Activated CD4-positive, alpha-beta T cell treated with anti-CD3 and anti-CD28 coated beads for 36 hours (primary cell): ENCODE measurements around the gene ZNF385D. TPM values are rescaled to one million over a fixed set of nuclear protein-coding genes. Genes with fewer than 3 reads are reported as not detected.

ENCODE experiments used
- ATAC-seq: fragments of 200-7000 bp; cut with Tn5 transposase; one replicate; pipeline ENCODE4 v1.10.0; 2021; ENCODE audit warnings: mild to moderate bottlenecking, moderate library complexity
- CTCF ChIA-PET: fragments of 350-600 bp; sonication (Branson Sonifier 250); formaldehyde crosslinking; loops from one replicate; lab custom pipeline; 2021; ENCODE audit warnings: antibody characterized with exemption; lab: Charles Lee
- POLR2A ChIA-PET: fragments of 350-600 bp; sonication (Branson Sonifier 250); formaldehyde crosslinking; loops from one replicate; lab custom pipeline; 2021; ENCODE audit warnings: antibody characterized with exemption, inconsistent platforms; lab: Charles Lee
- DNase-seq: peaks from one replicate; pipeline ENCODE4 v3.0.0-alpha.2; 2020
- H3K27ac Mint-ChIP-seq: one replicate; pipeline ENCODE4 v1.8.0; 2021; ENCODE audit warnings: mixed read lengths
- H3K27me3 Mint-ChIP-seq: one replicate; pipeline ENCODE4 v1.8.0; 2021; ENCODE audit warnings: mixed read lengths
- H3K36me3 Mint-ChIP-seq: one replicate; pipeline ENCODE4 v1.8.0; 2021; ENCODE audit warnings: low read depth, mixed read lengths
- H3K4me1 Mint-ChIP-seq: one replicate; pipeline ENCODE4 v1.8.0; 2021; ENCODE audit warnings: mixed read lengths
- H3K4me3 Mint-ChIP-seq: one replicate; pipeline ENCODE4 v1.8.0; 2021; ENCODE audit warnings: mild to moderate bottlenecking, moderate library complexity, mixed read lengths
- H3K9me3 Mint-ChIP-seq: one replicate; pipeline ENCODE4 v1.8.0; 2021; ENCODE audit warnings: low read depth, mixed read lengths
- intact Hi-C, 2 experiments: fragments of 100-400 bp; cut with DNase I in 1 of 2; cut with micrococcal nuclease in 1 of 2; formaldehyde crosslinking; loops; one replicate each; pipeline versions ENCODE4 v1.14.2 to v1.15.1; 2022 to 2024; cut with DNase I, micrococcal nuclease
- total RNA-seq, 2 experiments: library from RNA; stranded (reverse); gene quantifications; one replicate each; pipeline ENCODE4 v1.2.3, GENCODE V29; 2021

The ZNF385D gene
- total RNA-seq, 2 experiments from 2014 or later = not detected

DNA sequence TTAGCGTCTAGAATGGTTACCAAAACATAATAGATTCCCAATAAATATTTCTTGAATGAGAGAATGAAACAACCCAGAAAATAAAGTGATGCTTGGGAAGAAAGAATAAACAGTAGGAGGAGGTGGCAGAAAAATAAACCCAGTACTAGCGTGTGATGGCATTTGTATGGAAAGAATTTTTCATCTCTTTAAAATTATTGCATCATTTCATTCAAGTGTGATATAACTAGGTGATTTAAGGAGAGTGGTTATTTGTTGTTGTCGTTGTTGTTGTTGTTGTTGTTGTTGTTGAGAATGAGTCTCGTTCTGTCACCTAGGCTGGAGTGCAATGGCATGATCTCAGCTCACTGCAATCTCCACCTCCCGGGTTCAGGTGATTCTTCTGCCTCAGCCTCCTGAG is 293.9 kb downstream of the ZNF385D start:
- no peak for ATAC-seq
- Mint-ChIP-seq H3K9me3 (peaks cover 9% of the 10 kb centered on the region), H3K27ac (no peak overlapping the region), H3K27me3 (no peaks in the 10 kb centered on the region), H3K4me1 (no peaks in the 10 kb centered on the region), H3K4me3 (no peak overlapping the region), H3K36me3 (no peaks in the 10 kb centered on the region)
- POLR2A ChIA-PET = no interaction called here
- intact Hi-C loops = no loop called here
- CTCF ChIA-PET = no interaction called here
- DNase-seq = no peak

DNA sequence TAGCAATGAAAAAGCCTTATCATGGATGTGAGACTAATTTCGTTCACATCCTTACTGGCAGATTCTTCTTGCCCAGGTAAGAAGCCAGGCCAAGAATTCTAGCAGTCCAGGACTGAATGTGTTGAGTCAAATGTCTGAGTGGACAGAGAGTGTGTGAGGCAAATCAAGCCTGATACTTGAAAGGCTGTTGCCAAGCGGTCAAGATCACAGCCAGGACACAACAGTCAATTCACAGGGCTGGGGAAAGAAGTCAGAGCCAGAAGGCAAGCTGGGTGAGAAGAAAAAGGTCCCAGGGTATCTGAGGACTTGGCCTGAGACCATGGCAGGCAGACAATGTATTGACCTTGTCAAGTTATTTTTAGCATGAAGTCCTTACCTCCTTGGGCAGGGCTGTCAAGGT is 301.3 kb downstream of the ZNF385D start:
- ChIA-PET POLR2A (no interaction called here), CTCF (no interaction called here)
- Mint-ChIP-seq H3K27ac (no peak overlapping the region), H3K36me3 (no peaks in the 10 kb centered on the region), H3K4me3 (no peak overlapping the region), H3K4me1 (no peaks in the 10 kb centered on the region), H3K27me3 (no peaks in the 10 kb centered on the region), H3K9me3 (peaks cover 8% of the 10 kb centered on the region)
- intact Hi-C loops = no loop called here
- ATAC-seq (no peak), DNase-seq (no peak)

DNA sequence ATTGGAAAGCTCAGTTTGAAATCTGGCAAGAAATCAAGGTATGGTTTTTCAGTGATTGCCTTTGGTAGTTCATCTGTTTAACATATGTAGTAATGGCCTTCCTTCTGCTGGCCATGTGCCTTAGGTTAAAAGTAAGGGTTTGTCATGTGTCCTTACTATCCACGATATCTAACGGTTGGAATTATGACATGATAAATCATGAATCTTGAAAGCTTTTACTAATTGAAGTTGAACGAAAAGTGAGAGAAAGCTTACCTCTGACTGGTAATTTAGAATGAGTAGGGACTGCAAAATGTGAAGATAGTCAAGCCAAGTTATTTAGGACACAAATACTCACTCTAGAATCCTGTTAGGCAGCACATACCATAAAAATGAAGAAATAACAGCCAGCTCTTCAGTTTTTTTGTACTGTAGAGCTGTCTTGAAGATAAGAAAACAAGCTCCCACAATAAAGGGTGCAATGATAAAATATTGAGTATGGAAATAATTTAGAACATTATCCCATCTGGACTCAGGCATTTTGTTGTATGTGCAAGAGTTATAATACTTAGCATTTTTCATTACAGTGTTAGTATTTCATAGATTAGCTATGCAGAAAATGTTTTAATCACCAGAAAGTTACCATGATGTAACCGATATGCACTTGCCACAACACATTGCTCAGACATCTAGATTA is 303.4 kb downstream of the ZNF385D start:
- ATAC-seq (no peak), DNase-seq (no peak)
- no peak overlapping the region for H3K27ac Mint-ChIP-seq
- peaks cover 1% of the 10 kb centered on the region for H3K9me3 Mint-ChIP-seq
- H3K4me3 Mint-ChIP-seq = no peak overlapping the region
- no peaks in the 10 kb centered on the region for H3K36me3 Mint-ChIP-seq
- intact Hi-C loops = no loop called here
- no peaks in the 10 kb centered on the region for H3K27me3 Mint-ChIP-seq
- no peaks in the 10 kb centered on the region for H3K4me1 Mint-ChIP-seq
- ChIA-PET POLR2A (no interaction called here), CTCF (no interaction called here)

DNA sequence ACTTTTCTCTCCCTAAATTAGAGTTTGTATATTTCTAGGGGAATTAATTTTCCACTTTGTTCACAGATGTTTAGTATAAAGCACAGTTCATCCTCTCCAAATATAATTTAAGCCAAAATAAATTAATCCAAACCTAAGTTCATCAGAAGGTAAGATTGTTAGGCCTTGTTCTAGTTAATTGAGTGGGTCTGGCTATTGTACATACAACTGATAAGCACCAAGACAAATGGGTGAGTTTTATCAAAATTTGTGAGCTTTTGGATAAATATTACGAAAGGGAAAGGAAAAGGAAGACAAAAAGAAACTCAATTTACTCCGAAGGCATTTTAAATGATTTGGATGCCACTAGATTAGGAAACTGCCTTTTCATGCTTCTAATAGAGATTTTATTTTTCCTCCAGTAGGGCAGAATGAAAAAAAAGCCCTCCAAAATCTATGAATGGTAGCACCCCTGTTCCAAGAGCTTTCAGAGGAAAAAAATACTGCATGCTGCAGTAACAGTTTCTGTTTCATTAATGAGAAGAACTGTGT is 304.0 kb downstream of the ZNF385D start:
- no peaks in the 10 kb centered on the region for H3K4me1 Mint-ChIP-seq
- H3K27me3 Mint-ChIP-seq = no peaks in the 10 kb centered on the region

DNA sequence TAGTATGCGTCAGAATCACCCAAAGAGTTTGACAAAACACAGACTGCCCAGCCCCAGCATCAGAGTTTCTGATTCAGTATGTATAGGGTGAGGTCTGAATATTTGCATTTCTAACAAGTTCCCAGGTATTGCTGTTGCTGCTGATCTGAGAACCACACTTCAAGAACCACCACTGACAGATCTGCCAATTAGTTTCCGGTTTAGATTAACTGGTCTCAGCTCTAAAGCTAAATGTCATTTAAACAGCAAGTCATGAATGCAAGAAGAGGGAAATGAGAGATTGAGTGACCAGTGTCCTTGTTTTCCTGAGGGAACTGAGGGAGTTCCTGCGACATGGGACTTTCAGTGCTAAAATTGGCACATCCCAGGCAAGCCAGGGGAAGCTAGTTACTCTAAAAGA is 305.0 kb downstream of the ZNF385D start:
- Mint-ChIP-seq H3K27me3 (no peaks in the 10 kb centered on the region), H3K36me3 (no peaks in the 10 kb centered on the region), H3K27ac (no peak overlapping the region), H3K4me3 (no peak overlapping the region), H3K9me3 (peaks cover 1% of the 10 kb centered on the region), H3K4me1 (no peaks in the 10 kb centered on the region)
- DNase-seq = no peak
- POLR2A ChIA-PET = no interaction called here
- intact Hi-C loops = no loop called here
- ATAC-seq = no peak
- CTCF ChIA-PET = no interaction called here

More for the DNA sequence above, 304.0 kb downstream of the ZNF385D start:
- no peaks in the 10 kb centered on the region for H3K36me3 Mint-ChIP-seq
- no peak for ATAC-seq
- peaks cover 1% of the 10 kb centered on the region for H3K9me3 Mint-ChIP-seq
- H3K27ac Mint-ChIP-seq = no peak overlapping the region
- ChIA-PET POLR2A (no interaction called here), CTCF (no interaction called here)
- no peak for DNase-seq
- H3K4me3 Mint-ChIP-seq = no peak overlapping the region
- intact Hi-C loops = no loop called here

DNA sequence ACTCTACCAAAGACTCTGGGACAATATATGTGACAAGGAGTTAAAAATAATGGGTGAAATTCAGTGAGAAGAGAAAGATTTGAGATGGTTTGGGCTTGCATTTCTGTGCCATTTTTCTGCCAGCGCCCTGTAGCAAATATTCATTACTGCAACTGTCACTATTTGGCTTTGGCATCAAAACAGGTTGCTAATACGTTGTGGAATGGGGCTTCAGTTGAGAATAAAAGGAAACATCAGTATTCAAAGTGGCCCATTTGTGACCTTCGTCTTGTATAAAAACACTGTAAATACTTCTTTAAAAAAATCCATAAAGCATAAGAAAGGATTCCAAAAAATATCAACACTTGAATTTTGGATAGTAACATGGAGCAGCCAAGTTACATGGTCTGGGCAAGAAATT is 309.2 kb downstream of the ZNF385D start:
- H3K36me3 Mint-ChIP-seq = no peaks in the 10 kb centered on the region
- H3K27me3 Mint-ChIP-seq = no peaks in the 10 kb centered on the region
- intact Hi-C loops = no loop called here

DNA sequence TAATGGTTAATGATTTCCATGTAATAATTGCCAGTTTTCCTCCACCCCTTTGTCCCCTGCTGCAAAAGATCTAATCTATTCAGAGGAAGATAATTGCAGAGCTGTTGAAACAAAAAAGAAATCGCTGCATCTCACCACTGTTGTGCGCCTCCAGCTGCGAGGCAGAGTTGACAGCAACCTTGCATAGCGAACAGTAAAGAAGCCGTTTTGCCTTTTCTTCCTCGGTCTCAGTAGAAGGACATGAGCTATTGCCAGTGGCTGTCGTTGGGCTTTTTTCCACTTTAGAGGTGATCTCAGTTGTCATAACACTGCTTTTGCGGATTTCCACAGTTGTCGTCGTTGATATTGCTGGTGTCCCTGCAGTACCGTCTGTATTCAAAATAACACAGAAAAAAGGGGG is 314.2 kb downstream of the ZNF385D start:
- H3K9me3 Mint-ChIP-seq = peaks cover 2% of the 10 kb centered on the region
- POLR2A ChIA-PET = interaction anchor here (0.7 kb wide), 1 partner anchor 157 kb away, joined by 3 read pairs; no protein-coding TSS in a partner anchor
- H3K4me3 Mint-ChIP-seq = no peak overlapping the region

More for the DNA sequence above, 309.2 kb downstream of the ZNF385D start:
- H3K27ac Mint-ChIP-seq = no peak overlapping the region
- ATAC-seq = no peak
- no peak for DNase-seq
- ChIA-PET CTCF (no interaction called here), POLR2A (no interaction called here)
- no peak overlapping the region for H3K4me3 Mint-ChIP-seq
- H3K4me1 Mint-ChIP-seq = no peaks in the 10 kb centered on the region
- H3K9me3 Mint-ChIP-seq = no peaks in the 10 kb centered on the region

DNA sequence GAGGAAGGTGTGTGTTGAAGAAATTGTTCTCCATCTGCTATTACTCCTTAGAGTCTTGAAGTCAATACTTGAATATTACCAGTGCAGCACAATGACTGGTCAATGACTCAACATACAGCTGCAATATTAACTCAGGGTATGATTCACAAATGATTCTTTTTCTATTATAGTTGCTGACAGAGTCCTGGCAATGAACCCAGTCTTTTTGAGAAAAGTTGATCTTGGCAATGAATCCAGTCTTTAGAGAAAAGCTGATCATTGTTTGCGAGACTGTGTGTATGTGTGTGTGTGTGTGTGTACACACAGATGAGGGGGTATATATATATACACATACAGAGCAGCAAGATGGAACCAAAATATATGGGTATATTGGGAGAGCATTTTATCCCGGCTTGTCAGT is 315.1 kb downstream of the ZNF385D start:
- H3K36me3 Mint-ChIP-seq = no peaks in the 10 kb centered on the region
- peaks cover 2% of the 10 kb centered on the region for H3K9me3 Mint-ChIP-seq
- no peak overlapping the region for H3K4me3 Mint-ChIP-seq
- DNase-seq (no peak), ATAC-seq (no peak)
- POLR2A ChIA-PET = no interaction called here
- CTCF ChIA-PET = no interaction called here
- intact Hi-C loops = no loop called here
- H3K27me3 Mint-ChIP-seq = no peaks in the 10 kb centered on the region
- no peaks in the 10 kb centered on the region for H3K4me1 Mint-ChIP-seq
- no peak overlapping the region for H3K27ac Mint-ChIP-seq

More for the DNA sequence above, 314.2 kb downstream of the ZNF385D start:
- CTCF ChIA-PET = no interaction called here
- no peak overlapping the region for H3K27ac Mint-ChIP-seq
- no peaks in the 10 kb centered on the region for H3K4me1 Mint-ChIP-seq
- no peaks in the 10 kb centered on the region for H3K36me3 Mint-ChIP-seq
- no peaks in the 10 kb centered on the region for H3K27me3 Mint-ChIP-seq
- intact Hi-C loops = no loop called here
- ATAC-seq (no peak), DNase-seq (no peak)

DNA sequence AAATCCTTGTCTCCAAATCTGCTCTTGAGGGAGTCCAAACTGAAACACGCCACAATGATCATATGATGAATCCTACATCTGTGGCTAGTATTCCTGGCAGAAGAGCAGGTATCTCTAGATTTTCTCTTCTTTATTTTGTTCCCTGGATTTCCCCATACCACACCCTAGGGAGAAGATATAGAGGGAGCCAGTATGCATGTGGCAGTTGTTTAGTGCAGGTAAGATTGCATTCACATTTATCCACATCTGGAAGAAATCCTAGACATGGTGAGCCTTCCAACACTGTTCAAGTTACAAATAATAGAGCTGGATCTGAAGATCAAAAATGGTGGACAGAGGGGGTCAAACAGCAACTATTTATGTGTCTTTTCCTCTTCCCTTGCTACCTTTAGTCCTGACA is 316.7 kb downstream of the ZNF385D start:
- POLR2A ChIA-PET = no interaction called here
- CTCF ChIA-PET = no interaction called here
- H3K27ac Mint-ChIP-seq = no peak overlapping the region
- DNase-seq (no peak), ATAC-seq (no peak)
- peaks cover 2% of the 10 kb centered on the region for H3K9me3 Mint-ChIP-seq
- no peaks in the 10 kb centered on the region for H3K4me1 Mint-ChIP-seq
- H3K4me3 Mint-ChIP-seq = no peak overlapping the region
- intact Hi-C loops = no loop called here
- H3K36me3 Mint-ChIP-seq = no peaks in the 10 kb centered on the region
- no peaks in the 10 kb centered on the region for H3K27me3 Mint-ChIP-seq

DNA sequence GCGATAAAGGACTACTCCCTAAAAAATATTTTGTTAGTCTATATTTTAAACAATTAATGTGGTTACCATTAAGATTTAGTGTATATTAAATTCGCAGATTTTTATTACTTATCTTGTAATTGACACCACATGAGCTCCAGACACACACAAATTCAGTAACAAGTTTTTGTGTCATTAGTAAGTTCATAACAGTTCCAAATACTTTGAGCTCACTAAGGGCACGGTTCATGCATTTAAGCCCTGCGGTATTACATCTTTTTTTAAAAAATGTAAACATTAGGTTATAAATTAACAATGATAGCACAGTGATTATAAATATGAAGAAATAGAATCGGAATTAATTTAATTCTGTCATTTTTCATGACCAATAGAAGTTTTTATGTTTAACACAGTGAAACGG is 317.3 kb downstream of the ZNF385D start:
- Mint-ChIP-seq H3K36me3 (no peaks in the 10 kb centered on the region), H3K27ac (no peak overlapping the region), H3K27me3 (no peaks in the 10 kb centered on the region), H3K9me3 (peaks cover 3% of the 10 kb centered on the region), H3K4me1 (no peaks in the 10 kb centered on the region), H3K4me3 (no peak overlapping the region)
- no peak for DNase-seq
- ATAC-seq = no peak
- intact Hi-C loops = no loop called here
- CTCF ChIA-PET = no interaction called here
- POLR2A ChIA-PET = no interaction called here

DNA sequence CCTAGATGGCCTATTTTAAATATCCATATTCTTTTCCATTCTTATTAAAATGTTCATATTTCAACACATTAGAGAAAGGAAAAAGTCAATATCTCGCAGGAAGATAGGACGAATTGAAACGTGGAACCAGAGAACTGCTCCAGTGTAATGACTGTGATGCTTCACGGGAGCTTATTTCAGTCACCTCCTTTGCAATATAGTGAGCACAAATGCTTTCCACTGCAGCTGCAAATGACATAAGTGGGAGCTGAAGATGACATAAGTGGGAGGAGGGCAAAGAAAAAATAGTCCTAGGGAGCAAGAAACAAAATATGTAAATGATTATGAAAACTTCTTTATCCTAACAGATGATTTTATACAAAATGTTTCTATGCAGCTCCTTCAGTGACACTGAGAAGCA is 324.1 kb downstream of the ZNF385D start:
- H3K4me3 Mint-ChIP-seq = no peak overlapping the region

DNA sequence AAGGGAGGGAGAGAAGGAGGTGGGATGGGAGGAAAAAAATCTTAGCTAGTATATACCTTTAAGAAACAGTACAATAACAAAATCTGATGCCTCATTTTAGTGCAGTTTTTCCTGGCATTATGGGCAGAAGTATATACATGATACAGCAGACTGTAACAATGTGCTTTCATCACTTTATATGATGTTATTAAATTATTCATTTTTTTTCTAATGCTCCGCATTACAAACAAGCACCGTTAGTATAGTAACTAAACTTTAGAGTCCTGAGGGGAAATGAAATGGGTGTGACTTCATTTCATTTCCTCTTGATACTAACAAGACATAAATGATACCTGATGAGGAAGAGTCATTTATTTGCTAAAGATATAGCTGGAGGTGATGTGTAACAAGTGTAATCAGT is 325.3 kb downstream of the ZNF385D start:
- POLR2A ChIA-PET = no interaction called here
- no peaks in the 10 kb centered on the region for H3K27me3 Mint-ChIP-seq

More for the DNA sequence above, 324.1 kb downstream of the ZNF385D start:
- no peak for DNase-seq
- Mint-ChIP-seq H3K27ac (no peak overlapping the region), H3K36me3 (no peaks in the 10 kb centered on the region), H3K27me3 (no peaks in the 10 kb centered on the region), H3K9me3 (peaks cover 2% of the 10 kb centered on the region), H3K4me1 (no peaks in the 10 kb centered on the region)
- ChIA-PET POLR2A (no interaction called here), CTCF (no interaction called here)
- no peak for ATAC-seq
- intact Hi-C loops = no loop called here

More for the DNA sequence above, 325.3 kb downstream of the ZNF385D start:
- Mint-ChIP-seq H3K4me3 (no peak overlapping the region), H3K9me3 (peaks cover 2% of the 10 kb centered on the region), H3K27ac (no peak overlapping the region), H3K36me3 (no peaks in the 10 kb centered on the region), H3K4me1 (no peaks in the 10 kb centered on the region)
- CTCF ChIA-PET = no interaction called here
- no peak for ATAC-seq
- no peak for DNase-seq
- intact Hi-C loops = no loop called here
